ENCODE data around the gene C22orf23.

The C22orf23 gene

DNA sequence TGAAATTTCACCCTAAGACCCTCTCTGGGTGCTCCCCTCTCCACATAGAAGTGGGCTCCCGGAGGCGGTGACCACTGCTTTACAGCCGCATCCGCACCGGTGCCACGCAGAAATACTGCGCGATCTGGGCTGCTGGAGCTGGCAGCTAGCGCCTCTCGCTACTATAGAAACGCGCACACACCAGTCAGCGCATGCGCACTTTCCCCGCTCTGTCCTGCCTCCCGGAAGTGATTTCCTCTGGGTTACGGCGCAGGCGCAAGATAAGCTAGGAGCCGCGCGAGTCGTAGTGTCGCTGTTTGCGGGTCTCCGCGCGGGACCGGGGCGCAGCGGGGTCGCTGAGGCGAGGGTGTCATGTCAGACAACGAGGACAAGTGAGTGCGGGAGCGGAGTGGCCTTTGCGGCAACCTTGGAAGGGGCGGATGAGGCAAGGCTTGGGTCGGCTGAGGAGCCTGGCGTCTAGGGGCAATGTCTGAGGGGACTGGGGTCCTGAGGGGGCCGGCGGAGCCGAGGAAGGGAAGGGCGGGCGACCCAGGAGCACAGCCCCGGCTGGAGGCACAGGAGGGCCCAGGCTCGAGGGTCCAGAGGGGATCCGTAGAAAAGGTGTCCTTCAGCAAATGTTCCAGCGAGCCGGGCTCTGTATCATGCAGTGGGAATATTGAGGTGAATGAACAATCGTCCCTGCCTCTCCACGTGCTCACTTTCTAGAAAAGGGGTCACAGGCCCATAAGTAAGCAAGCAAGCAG, at the start of gene C22orf23, which contains the start of gene POLR2F:
Gene C22orf23, minus strand, starts transcription at position 165 of the 743 bp plus-strand sequence. CDS start 452 bp downstream, outside the sequence.
Gene POLR2F, plus strand, starts transcription at position 263 of the 743 bp plus-strand sequence. Its CDS starts 89 bp downstream, at position 352.
- peak; percentile 39 for DNase-seq

DNA sequence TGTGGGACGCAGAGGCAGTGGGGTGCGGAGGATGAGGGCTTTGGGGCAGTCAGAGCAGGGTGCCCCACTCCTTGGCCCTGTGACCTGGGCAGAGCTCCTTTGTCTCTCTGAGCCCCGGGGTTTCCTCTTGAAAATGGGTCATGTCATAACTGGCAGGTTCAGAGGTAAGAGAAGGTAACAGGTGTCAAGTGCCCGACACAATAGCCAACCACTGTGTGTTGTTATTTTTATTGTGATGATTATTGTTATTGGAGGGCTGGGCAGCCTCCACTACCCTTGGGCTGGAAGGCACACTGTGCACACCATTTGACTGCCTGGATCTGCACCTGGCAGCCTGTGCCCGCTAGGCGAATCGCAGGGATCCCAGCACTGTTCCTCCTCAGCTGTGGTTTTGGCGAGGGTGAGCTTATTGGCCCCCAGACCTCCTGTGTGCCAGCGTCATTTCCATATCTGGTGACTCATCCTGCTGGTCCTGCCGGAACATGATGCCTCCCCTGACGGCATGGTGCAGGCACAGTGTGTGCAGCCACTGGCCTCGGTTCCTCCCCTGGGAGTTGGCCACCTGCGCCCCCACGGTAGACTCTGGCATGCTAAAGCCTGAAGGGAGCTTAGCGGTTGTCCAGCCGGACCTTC, 46.4 kb upstream of the C22orf23 start:
- no peak for DNase-seq

DNA sequence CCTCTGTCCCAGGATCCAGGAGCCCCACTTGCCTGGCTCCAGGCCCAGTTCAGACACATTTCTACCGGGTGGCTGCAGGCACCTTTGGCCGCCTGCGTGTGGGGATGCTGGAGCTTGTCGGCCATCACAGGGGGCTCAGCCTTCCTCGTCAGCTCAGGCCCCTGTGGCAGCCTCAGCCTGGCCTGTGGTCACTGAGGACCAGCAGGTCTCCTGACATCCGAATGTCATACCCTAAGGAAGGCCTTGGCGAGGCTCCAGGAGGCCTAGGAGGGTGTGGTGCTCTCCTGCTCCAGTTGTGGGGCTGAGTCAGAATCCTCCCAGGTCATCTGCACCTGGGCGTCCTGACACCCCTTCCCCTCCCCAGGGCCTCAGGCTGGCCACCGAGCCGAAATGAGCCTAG, 45.8 kb upstream of the C22orf23 start:
- no peak for DNase-seq

DNA sequence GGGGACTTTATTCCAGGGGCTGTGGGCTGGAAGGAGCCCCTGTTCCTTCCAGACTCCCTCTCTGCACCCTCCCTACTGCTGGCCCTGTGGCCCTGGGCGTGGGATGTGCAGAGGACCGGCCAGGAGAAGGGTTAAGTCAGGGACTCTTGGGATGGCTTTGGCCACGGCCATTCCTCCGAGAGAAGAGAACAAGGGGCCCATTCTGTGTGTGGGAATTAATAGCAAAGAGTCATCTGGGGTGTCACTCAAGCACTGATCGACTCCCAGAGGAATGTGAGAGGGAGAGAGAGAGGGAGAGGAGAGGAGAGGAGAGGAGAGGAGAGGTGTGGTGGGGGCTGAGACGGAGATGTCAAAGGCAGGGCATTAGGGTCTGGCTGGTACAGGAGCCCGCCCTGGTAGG, 45.1 kb upstream of the C22orf23 start:
- no peak for DNase-seq

DNA sequence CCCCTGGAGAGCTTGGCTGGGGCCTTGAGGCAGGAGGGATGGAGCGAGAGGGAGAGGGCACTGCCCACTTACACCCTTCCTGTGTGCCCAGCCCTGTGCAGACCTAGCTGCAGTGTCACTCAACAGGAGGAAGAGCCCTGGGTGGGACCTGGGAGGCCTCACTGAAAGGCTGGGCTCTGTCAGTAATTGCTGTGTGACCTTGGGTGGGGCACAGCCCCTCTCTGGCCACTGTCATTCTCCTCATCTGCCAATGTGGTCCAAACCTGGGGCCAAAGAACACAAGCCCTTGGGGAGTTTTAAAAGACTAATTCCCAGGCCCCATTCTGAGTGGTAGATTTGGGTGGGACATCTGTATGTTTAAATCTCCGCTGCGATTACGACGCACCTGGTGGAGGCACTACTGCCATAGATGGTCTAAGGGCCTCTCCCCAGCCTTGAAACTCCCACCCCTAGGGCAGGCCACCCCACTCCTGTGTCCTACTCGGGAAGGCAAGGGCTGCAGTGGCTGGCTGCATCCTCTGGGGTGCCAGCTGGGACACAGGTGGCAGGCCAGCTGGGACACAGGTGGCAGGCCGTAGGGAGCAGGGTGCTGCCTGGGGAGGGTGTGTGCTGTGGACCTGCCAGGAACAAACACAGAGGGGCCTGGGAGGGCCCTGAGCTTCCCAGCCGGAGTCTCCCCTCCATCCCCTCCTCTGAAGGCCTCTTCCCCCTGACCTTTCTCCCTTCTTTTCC, 43.3 kb upstream of the C22orf23 start:
- DNase-seq: no peak

DNA sequence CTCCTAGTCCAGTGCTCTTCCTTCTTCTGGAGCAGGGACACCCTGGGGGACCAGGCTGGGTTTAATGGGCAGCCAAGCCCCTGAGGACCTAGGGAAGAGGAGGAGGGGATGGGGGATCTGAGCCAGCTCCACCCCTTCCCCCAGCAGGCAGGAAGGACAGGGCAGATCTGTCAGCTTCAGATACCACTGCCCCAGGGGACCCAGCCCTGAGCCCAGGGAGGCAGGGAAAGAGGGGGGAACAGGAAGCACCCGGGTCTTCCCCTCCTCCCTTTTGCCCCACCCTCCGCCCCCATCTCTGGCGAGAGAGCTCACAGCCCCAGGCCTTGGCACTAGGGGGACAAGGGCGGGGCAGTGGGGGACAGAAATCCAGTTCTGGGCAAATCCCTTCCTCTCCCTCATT, 42.7 kb upstream of the C22orf23 start:
- no peak for DNase-seq

DNA sequence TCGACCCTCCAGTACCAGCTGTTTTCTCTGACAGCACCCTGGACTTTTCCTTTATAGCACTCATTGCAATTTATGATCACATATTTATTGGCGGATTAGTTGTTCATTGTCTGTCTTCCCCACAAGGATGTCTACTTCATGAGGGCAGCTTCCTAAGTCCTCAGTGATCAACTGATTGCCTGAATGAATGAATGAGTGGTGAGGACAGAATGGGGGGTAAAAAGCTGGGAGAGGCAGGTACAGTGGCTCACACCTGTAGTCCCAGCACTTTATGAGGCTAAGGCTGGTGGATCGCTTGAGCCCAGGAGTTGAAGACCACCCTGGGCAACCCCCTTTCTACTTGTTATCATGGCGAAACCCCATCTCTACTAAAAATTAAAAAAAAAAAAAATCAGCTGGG, 42.1 kb upstream of the C22orf23 start:
- DNase-seq: no peak

DNA sequence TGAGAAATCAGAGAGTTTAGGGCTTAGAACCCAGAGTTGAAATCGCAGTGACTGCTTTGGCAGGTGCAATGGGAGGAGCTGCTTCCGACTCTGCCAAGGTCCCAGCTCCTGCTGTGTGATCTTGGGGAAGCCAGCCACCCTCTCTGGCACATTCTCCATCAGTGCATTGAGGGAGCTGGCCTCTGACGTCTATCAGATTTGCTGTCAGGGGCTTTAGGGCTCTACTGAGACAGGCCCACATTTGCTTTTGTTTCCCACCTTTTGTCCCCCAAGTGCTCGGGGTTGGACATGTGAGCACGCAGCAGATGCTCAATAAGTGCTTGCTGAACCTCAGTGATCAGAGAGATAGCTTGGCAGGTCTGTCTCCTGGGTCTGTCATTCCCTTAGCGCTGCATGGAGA, 41.6 kb upstream of the C22orf23 start:
- no peak for DNase-seq

DNA sequence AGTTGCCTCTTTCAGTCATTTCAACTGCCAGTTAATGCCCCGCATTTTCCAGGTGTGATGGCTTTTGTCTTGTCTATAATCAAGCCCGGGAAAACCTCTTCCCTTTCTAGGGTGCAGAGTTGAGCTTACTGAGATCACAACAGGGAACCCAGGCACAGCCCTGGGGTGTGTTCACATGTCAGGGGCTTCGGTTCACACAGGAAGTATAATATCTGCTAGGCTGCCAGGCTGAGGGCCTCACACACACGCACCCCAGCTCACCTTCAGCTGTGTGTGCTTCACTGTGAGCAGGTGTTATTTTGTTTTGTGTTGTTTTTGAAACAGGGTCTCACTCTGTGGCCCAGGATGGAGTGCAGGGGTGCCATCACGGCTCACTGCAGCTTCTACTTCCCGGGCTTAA, 40.6 kb upstream of the C22orf23 start:
- no peak for DNase-seq

DNA sequence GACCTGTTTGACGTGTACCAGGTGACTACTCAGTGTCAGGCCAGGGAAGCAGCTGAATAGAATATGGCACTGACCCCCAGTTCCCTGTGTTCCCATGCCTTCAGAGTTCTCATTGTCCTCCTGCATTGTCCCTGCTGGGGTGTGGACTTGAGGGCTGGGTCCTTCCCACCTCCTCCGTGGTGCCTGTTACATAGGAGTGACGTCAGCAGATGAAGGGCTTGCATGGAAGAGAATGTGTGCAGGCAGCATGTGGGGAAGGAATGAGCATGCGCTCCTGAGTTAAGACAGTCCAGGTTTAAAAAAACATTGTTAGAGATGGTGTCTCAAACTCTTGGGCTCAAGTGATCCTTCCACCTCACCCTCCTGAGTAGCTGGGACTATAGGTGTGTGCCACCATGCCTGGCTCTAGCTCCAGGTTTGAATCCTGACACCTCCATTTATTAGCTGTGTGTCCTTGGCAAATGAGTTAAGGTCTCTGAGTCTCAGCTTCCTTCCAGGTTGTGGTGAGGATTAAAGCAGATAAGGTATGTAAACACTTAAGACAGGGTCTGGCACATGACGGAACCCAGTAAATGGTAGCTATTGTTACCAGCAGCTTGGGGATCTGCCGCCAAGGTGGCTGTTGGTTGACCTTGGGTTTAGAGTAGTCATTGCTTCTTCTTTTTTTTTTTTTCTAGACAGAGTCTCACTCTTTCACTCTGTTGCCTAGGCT, 38.5 kb upstream of the C22orf23 start:
- no peak for DNase-seq

DNA sequence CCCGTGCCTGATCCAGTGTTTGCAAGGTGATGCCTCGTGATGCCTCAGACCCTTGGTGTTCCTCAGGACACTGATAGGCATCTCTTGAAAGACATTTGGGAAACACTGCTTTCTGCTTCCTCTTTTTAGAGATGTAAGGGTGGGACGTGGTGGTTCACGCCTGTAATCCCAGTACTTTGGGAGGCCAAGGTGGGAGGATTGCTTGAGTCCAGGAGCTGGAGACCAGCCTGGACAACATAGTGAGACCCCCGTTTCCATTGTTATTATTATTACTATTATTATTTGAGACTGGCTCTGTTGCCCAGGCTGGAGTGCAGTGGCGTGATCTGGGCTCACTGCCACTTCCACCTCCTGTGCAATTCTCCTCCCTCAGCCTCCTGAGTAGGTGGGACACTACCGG, 37.5 kb upstream of the C22orf23 start:
- DNase-seq: no peak

DNA sequence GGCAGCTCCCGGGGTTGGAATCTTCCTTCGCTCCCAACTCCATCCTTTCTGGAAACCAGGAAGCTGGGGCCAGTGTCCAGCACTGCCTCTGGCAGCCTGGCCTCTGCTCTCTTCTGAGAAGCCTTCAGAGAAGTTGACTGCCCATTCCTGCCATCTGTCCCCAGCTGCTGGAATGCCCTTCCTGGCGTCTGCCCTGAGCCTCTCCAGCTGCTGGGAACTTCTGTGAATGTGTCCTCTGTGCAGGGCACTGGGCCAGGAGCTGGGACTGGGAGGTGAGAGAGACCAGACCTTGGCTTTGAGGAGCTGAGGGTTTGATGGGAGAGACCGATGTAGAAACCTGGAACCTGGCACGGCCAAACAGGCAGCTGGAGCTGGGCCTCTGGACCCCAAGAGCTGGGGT, 36.9 kb upstream of the C22orf23 start:
- no peak for DNase-seq

DNA sequence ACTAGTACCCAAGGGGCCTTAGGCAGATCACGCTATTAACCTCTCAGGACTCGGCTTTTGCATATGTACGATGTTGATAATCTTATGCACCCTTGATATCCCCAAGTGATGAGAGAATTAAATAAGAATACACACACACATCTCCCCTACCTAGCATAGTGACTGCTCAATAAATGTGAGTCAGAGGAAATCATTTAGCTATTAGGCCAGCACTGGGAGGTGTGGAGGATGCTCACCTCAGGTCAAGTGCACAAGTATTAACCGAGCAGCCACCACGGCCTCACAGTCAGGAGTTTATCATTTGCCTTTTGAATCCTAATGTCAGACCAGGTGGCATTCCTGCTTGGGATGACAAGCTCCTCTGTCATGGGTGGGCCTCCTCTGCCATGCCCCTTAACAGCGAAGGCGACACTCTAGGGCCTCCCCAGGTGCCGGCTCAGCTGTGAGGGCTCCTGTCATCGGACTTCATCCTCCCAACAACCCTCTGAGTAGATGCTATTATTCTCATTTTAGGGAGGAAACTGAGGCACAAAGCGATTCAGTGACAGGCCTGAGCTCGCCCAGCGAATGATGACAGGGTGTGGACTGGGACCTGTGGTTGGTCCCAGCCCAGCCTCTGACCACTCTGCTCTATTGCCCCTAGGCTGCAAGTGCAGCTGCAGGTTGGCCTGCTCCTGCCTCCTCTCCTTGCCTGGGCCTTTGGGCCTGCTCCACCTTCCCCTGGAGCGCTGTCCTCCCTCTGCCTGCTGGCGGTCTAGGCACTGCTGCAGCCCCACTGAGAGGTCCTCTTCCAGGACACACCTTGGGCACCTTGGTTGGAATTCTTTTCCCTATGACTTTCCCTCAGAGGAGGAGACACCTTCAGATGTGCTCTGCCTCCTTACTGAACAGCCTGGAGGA, 36.0 kb upstream of the C22orf23 start:
- no peak for DNase-seq

DNA sequence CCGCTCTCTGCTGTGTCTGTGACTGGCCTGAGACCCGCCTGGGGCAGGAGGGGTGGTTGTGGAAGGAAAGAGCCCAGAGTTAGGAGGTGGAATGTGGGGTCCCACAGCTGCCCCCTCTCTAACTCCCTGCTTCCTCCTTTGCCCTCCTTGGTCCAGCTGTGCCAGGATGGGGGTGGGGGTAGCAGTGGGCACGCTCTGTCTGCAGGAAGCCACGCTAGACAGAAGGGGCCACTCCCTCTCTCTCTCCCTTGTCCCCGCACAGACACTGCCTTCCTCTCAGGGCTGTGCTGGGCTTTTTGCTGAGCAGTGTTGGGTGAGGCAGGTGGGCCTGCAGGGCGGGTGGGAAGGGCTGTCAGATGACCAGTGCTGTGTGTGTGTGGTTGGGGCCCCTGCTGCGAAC, 33.0 kb upstream of the C22orf23 start:
- no peak for DNase-seq

DNA sequence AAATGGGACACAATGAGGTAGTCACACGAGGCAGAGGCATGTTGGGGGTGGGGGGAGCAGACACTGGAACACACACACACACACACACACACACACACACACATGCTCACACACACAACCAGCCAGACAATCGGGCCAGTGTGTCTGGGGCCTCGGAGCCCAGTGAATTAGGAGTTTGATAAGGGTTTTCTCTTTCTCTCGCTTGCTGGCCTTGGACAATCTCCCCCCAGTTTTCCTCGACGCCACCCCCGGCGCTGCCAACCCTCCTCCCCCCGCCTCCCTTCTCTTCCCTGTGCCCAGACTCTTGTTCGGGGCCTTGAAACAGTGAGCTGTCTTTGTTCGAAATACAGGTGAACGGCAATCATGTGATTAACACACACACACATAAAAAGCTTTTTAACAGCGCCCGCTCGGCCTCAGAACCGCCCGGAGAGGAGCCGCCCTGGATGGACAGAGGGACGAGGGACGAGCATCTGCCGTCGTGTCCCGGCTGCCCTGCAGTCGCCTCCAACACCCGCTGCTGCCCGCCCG, 32.4 kb upstream of the C22orf23 start:
- no peak for DNase-seq

DNA sequence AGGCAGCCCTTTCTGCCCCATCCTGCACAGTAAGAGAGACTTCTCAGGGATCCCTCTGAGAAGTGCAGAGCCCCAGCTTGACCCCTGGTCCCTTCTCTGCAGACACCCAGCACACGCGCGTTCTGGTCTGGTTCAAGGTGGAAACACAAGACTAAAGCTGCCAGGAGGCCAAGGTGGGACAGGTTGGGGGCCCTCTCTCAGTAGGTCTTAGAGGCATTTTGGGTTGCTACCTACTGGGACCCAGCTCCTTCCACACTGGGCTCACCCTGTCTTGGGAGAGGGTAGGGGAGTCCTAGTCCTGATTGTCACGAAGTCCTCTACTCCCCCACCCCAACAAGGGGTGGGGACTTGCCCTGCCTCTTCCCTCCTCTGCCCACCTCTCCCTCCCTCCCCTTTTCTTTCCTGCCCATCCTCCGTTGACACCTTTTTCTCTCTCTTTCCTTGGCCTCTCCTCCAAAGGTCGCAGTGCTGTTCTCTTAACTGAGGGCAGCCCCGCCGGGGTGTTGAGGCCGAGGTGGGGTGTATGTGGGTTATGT, 31.7 kb upstream of the C22orf23 start:
- no peak for DNase-seq

DNA sequence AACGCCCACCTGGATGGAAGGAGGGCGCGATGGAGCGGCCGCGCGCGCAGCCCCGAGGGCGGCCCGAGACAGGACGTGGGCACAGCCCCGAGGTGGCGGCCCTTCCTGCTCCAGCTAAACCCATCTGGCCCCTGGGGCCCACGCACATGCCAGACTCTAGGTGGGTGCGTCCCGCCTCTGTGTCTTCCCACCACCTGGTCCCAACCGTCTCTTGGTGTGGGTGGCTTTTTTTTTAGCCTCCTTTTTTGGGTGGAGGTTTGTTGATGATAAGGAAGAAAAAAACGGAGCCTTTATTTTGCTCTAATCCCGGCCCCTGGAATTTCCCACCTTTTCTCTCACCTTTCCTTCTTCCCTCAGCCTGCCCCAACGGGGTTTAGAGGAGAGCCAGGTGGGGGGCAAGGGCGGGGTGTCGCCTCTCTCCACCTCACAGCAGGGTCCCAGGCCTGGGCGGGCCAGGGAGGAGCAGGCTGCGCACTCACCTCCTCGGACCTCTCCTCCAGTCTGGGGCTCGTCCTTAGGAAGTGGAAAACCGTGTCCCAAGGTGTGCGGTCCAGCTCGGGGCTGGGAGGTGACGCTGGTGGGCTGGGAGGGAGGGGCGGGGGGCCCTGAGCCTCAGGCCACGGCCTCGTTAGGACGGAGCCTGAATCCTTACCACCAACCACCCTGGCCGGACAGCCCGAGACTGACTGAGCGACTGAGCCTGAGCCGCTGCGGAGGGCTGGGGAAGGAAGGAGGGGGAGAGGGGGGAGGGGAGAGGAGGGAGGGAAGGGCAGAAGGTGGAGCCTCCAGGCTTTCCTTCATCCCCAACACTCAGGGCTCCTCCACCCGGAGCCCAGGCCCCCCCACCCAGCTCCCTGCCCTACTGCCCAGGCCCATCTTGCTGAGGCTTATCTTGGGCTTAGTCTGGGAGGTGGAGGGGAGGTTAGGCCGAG, 30.7 kb upstream of the C22orf23 start, which contains the start of gene SOX10:
Gene SOX10, minus strand, starts transcription at position 696 of the 932 bp plus-strand sequence. CDS start 771 bp downstream, outside the sequence.
- DNase-seq: no peak

DNA sequence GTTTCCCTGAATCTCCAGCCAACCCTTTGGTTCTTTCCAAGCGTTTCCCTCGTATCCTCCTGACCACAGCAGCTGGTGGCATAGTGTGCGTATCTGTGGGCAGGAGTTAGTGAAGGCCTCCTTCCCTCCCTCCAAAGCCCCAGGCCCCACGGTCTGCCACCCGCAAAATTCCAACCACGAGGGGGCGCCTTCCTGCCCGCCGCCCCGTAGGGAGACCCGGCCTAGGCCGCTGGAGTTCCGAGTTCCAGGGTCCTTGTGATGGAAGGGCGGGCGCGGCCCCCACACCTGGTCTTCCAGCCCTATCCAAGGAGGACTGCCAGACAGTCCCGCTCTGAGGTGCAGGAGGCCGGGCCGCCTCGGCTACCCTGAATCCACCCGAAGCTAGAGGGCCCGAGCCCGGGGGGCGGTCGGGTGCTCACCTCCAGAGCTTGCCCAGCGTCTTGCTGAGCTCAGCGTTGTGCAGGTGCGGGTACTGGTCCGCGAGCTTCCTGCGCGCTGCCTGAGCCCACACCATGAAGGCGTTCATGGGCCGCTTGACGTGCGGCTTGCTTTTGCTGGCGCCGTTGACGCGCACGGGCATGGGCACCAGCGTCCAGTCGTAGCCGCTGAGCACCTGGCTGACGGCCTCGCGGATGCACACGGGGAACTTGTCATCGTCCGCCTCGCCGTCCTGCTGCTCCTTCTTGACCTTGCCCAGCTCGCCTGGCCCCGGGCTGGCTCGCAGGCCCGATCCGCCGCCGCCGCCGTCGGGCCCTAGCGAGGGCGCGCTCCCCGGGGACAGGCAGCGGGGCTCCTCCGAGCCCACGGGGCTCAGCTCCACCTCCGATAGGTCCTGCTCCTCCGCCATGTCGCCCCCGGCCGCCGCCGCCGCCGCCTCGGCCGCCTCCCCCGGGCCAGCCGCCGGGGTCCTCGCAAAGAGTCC, 29.8 kb upstream of the C22orf23 start:
- no peak for DNase-seq

DNA sequence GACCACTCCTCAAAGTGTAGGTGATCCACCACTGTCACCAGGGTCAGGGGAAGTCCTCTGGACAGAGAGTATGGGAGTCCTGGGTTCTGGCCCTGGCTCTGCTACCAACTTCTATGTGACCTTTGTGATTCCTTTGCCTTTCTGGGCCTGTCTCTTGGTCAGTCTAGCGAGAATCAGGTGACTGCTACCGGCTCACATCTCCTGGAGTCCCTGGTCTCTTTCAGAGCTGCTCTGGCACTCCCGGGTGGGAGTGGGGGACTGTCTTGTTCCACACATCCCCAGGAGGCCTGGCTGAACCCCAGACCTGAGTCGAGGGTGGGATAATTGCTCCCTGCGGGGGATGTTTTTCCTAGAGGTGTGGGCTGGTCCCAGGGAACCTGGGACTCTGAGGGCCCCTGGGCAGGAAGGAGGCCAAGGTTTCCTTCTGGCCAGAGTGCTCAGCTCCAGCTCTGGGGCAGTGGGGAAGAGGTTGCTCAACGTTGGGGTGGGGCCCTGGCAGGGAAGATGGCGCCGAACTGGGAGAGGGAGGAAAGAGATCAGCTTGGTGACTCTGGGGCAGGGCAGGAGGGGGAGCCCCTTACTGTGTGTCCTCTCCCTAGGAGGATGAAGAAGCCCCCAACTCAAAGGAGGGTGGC, 28.9 kb upstream of the C22orf23 start:
- DNase-seq: no peak

All from DMS79 (cell line).